Ishikawa (cell line): ENCODE results near the gene TACSTD2.

ENCODE experiments used
- EP300 ChIP-seq: IDR thresholded peaks from 2 replicates; pipeline ENCODE4 v1.6.1; 2012; ENCODE audit warnings: borderline replicate concordance
- MAX ChIP-seq: IDR thresholded peaks from 2 replicates; pipeline ENCODE4 v1.6.1; 2012
- NFIC ChIP-seq: IDR thresholded peaks from 2 replicates; pipeline ENCODE4 v1.6.1; 2012
- RAD21 ChIP-seq: IDR thresholded peaks from 2 replicates; pipeline ENCODE4 v1.6.1; 2012; ENCODE audit warnings: low read depth
- TF ChIP-seq, protein P1 (sequence below): IDR thresholded peaks from 2 replicates; pipeline ENCODE4 v1.6.1; 2012; ENCODE audit warnings: low read depth, mild to moderate bottlenecking
- TF ChIP-seq, protein P2 (sequence below): IDR thresholded peaks from 2 replicates; pipeline ENCODE4 v1.6.1; 2012

DNA sequence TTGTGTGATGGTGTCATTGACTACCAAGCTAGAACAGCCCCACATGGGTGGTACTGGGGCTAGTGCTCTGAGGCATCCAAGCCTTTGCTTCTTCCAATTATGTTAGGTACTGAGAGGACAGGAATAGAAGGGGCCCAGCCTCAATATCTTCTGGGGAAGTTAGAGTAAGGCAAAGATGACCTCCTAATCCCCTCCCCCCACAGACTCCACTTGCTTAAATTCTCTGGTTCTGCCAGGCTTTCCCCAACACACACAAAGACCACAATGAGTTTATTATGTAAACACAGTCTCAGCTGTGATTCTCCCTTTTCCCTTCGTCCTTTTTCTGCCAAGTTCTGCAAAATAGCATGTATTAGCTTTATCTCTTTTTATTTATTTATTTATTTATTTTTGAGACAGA lies 3.1 kb upstream of the TACSTD2 start:
- TF ChIP-seq, protein P1, sequence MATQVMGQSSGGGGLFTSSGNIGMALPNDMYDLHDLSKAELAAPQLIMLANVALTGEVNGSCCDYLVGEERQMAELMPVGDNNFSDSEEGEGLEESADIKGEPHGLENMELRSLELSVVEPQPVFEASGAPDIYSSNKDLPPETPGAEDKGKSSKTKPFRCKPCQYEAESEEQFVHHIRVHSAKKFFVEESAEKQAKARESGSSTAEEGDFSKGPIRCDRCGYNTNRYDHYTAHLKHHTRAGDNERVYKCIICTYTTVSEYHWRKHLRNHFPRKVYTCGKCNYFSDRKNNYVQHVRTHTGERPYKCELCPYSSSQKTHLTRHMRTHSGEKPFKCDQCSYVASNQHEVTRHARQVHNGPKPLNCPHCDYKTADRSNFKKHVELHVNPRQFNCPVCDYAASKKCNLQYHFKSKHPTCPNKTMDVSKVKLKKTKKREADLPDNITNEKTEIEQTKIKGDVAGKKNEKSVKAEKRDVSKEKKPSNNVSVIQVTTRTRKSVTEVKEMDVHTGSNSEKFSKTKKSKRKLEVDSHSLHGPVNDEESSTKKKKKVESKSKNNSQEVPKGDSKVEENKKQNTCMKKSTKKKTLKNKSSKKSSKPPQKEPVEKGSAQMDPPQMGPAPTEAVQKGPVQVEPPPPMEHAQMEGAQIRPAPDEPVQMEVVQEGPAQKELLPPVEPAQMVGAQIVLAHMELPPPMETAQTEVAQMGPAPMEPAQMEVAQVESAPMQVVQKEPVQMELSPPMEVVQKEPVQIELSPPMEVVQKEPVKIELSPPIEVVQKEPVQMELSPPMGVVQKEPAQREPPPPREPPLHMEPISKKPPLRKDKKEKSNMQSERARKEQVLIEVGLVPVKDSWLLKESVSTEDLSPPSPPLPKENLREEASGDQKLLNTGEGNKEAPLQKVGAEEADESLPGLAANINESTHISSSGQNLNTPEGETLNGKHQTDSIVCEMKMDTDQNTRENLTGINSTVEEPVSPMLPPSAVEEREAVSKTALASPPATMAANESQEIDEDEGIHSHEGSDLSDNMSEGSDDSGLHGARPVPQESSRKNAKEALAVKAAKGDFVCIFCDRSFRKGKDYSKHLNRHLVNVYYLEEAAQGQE = no peak
- TF ChIP-seq NFIC (no peak), EP300 (no peak), RAD21 (no peak), MAX (no peak)
- TF ChIP-seq, protein P2, sequence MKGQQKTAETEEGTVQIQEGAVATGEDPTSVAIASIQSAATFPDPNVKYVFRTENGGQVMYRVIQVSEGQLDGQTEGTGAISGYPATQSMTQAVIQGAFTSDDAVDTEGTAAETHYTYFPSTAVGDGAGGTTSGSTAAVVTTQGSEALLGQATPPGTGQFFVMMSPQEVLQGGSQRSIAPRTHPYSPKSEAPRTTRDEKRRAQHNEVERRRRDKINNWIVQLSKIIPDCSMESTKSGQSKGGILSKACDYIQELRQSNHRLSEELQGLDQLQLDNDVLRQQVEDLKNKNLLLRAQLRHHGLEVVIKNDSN = no peak
